Measurements from ENCODE around the gene RADIL.

Gene RADIL

GRCh38 chr7:4832711-4833110 is 50.8 kb downstream of the RADIL start:
- Histone ChIP-seq H3K27me3 (ENCODE audit: control insufficient read depth, low read length) (no peaks in the 10 kb centered on the region), H3K9me3 (ENCODE audit: control insufficient read depth, insufficient read depth, low read length) (no peaks in the 10 kb centered on the region), H3K4me2 (ENCODE audit: low read length) (no peak overlapping the region), H3F3A (ENCODE audit: control insufficient read depth, insufficient read depth) (no peaks in the 10 kb centered on the region), H3K4me3 (ENCODE audit: low read length) (no peak overlapping the region), H3K27ac (ENCODE audit: low read depth, low read length) (no peak overlapping the region), H3K9me2 (replicated peaks; ENCODE audit: control insufficient read depth, low read length) (no peaks in the 10 kb centered on the region), H3K79me2 (ENCODE audit: control insufficient read depth, low read length) (no peaks in the 10 kb centered on the region), H3K4me1 (ENCODE audit: control insufficient read depth, low read length) (no peaks in the 10 kb centered on the region), H4K20me1 (ENCODE audit: control insufficient read depth, insufficient read depth, low read depth, low read length) (no peaks in the 10 kb centered on the region), H3K36me3 (ENCODE audit: control insufficient read depth, low read length) (no peaks in the 10 kb centered on the region)
- no peak for TF ChIP-seq EZH2phosphoT487 (IDR thresholded peaks at IDR 0.05; ENCODE audit: borderline replicate concordance, low read length)
- TF ChIP-seq CTCF (IDR thresholded peaks at IDR 0.05; ENCODE audit: low read depth, low read length, poor library complexity, severe bottlenecking), result no peak

GRCh38 chr7:4831723-4832495 is 51.6 kb downstream of the RADIL start:
- Histone ChIP-seq H4K20me1 (ENCODE audit: control insufficient read depth, insufficient read depth, low read depth, low read length) (no peaks in the 10 kb centered on the region), H3K4me2 (ENCODE audit: low read length) (no peak overlapping the region), H3K4me3 (ENCODE audit: low read length) (no peak overlapping the region), H3K9me2 (replicated peaks; ENCODE audit: control insufficient read depth, low read length) (no peaks in the 10 kb centered on the region), H3K79me2 (ENCODE audit: control insufficient read depth, low read length) (no peaks in the 10 kb centered on the region), H3K36me3 (ENCODE audit: control insufficient read depth, low read length) (no peaks in the 10 kb centered on the region), H3K4me1 (ENCODE audit: control insufficient read depth, low read length) (no peaks in the 10 kb centered on the region), H3F3A (ENCODE audit: control insufficient read depth, insufficient read depth) (no peaks in the 10 kb centered on the region), H3K27ac (ENCODE audit: low read depth, low read length) (no peak overlapping the region), H3K9me3 (ENCODE audit: control insufficient read depth, insufficient read depth, low read length) (no peaks in the 10 kb centered on the region), H3K27me3 (ENCODE audit: control insufficient read depth, low read length) (no peaks in the 10 kb centered on the region)
- TF ChIP-seq EZH2phosphoT487 (IDR thresholded peaks at IDR 0.05; ENCODE audit: borderline replicate concordance, low read length), result no peak
- no peak for TF ChIP-seq CTCF (IDR thresholded peaks at IDR 0.05; ENCODE audit: low read depth, low read length, poor library complexity, severe bottlenecking)

- H3K27ac ChIP-seq (ENCODE audit: low read depth, low read length), result no peak overlapping the region
- no peaks in the 10 kb centered on the region for H3K27me3 ChIP-seq (ENCODE audit: control insufficient read depth, low read length)
- no peaks in the 10 kb centered on the region for H4K20me1 ChIP-seq (ENCODE audit: control insufficient read depth, insufficient read depth, low read depth, low read length)
- no peaks in the 10 kb centered on the region for H3K9me2 ChIP-seq (replicated peaks; ENCODE audit: control insufficient read depth, low read length)
- H3K4me1 ChIP-seq (ENCODE audit: control insufficient read depth, low read length), result no peaks in the 10 kb centered on the region
- H3K79me2 ChIP-seq (ENCODE audit: control insufficient read depth, low read length), result no peaks in the 10 kb centered on the region
- no peak for TF ChIP-seq EZH2phosphoT487 (IDR thresholded peaks at IDR 0.05; ENCODE audit: borderline replicate concordance, low read length)
- peak; percentile 99 for TF ChIP-seq CTCF (IDR thresholded peaks at IDR 0.05; ENCODE audit: low read depth, low read length, poor library complexity, severe bottlenecking)
- no peaks in the 10 kb centered on the region for H3F3A ChIP-seq (ENCODE audit: control insufficient read depth, insufficient read depth)
- H3K4me2 ChIP-seq (ENCODE audit: low read length), result no peak overlapping the region
- H3K9me3 ChIP-seq (ENCODE audit: control insufficient read depth, insufficient read depth, low read length), result no peaks in the 10 kb centered on the region
- H3K36me3 ChIP-seq (ENCODE audit: control insufficient read depth, low read length), result no peaks in the 10 kb centered on the region
- no peak overlapping the region for H3K4me3 ChIP-seq (ENCODE audit: low read length)
These were observed 53.3 kb downstream of the RADIL start for GRCh38 chr7:4830176-4830575.
